Inflammatory macrophage (primary cell): ENCODE results near the gene ZNF43.
"Not testable (repeated sequence)": the region's sequence is repeated elsewhere in the genome, so short reads cannot be mapped to it uniquely, and the experiment has no call there.

ENCODE experiments used
- DNase-seq, 2 donors: peaks; one replicate each; pipeline ENCODE4 v3.0.0-alpha.2; 2020 to 2022
- total RNA-seq, 18 experiments: gene quantifications; one replicate each; lab custom pipeline; 2026; ENCODE audit warnings: mixed read lengths in 6 of 18, inconsistent platforms in 2 of 18; lab: John Stamatoyannopoulos, UW

ZNF43 gene
- 6.1 to 26.6 (median 11.3) reads per million in 18 experiments for total RNA-seq

DNA sequence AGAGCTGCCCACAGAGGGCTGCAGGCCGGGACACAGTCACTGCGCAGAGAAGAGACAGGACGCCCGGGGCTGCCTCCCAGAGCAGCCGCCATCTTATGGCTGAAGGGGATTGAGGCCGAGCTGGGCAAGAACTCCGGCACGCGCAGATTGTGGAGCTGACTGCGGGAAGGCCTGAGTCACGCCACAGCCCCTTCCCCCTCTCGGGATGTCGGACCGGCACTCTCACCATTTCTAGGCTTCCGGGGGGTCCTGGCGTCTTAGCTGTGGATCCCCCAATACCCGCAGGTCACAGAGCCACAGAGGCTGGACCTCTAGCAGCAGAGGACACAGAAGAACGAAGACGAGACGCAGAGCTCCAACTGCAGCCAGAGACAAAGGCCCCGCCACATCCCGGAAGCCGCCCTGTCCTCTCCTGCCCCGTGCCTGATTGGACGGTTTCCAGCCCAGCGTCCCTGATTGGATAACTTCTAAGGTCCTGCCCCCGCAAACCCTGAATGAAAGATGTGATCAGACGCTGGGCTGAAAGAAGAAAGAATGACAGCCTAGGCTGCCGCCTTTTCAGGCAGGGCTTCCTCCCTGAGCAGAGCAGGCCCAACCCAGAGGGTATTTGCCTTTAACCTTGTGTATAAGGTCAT, at the start of gene ZNF43:
Gene ZNF43, minus strand, starts transcription at position 373 of the 635 bp plus-strand sequence. Its CDS starts 144 bp downstream, at position 229.
- peak; percentile 94 to 95 for DNase-seq

DNA sequence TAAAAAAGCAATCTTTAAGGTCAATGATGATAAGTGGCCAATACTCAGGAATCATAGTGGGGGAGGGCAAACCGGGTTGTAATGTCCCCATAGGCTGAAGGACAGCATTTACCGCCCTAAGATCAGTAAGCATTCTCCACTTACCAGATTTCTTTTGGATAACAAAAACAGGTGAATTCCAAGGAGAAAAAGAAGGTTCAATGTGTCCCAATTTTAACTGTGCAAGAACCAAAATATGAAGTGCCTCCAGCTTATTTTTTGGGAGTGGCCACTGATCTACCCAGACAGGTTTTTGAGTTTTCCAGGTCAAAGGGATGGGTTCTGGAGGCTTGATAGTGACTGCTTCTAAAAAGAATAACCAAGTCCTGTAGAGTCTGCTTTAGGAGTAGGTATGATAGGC, 49.5 kb upstream of the ZNF43 start:
- DNase-seq: not testable (repeated sequence)

DNA sequence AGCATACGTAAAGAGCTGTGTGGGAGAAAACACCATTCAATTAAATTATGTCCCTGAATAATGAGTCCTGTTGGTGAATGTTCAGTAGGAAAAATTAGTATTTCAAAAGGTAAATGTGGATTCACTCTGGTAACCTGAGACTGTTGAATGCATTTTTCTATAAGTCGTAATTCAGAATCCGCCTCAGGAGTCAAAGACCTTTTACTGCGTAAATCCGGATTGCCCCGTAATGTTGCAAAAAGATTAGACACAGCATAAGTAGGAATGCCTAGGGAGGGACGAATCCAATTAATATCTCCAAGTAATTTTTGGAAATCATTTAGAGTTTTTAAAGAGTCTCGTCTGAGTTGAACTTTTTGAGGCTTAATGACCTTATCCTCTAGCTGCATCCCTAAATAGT, 48.8 kb upstream of the ZNF43 start:
- not testable (repeated sequence) for DNase-seq

DNA sequence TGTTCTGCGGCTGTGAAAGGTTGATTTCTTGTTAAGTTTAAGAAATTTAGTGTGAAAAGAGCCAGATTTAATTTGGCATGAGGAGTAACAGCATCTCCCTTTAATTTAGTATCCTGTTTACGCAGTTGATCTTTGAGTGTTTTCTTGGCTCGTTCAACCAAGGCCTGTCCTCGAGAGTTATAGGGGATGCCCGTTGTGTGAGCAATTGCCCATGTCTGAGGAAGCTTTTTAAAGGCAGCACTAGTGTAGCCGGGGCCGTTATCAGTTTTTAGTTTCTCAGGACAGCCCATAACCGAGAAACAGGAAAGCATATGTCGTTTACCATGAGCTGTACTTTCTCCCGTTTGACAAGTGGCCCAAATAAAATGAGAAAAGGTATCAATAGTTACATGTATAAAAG, 47.5 kb upstream of the ZNF43 start:
- no peak for DNase-seq

DNA sequence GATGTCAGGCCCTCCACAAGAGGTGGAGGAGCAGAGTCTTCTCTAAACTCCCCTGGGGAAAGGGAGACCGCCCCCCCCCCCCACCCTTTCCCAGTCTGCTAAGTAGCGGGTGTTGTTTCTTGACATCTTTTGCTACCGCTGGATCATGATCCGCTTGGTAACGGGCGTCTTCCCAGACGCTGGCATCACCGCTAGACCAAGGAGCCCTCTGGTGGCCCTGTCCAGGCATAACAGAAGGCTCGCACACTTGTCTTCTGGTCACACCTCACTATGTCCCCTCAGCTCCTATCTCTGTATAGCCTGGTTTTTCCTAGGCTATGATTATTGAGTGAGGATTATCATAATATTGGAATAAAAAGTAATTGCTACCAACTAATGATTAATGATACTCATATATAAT, 44.8 kb upstream of the ZNF43 start:
- DNase-seq: not testable (repeated sequence)

DNA sequence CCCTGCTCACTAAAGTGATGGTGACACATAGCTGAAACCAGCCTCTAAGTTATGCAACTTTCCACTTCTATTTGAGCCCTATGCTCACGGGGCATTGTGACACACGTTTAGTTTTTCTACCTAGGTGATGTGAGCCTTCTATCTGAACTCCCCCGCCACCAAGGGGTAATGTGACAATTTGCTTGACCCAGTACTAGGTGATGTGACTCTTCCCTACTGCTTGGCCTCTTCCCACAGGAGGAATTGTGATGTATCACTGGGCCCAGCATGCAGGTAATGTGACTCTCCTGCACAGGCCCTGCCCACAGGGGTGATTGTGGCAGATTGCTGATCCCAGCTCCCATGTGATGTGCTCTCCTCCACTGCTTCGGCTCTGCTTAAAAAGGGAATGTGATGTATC, 42.7 kb upstream of the ZNF43 start:
- no peak for DNase-seq

DNA sequence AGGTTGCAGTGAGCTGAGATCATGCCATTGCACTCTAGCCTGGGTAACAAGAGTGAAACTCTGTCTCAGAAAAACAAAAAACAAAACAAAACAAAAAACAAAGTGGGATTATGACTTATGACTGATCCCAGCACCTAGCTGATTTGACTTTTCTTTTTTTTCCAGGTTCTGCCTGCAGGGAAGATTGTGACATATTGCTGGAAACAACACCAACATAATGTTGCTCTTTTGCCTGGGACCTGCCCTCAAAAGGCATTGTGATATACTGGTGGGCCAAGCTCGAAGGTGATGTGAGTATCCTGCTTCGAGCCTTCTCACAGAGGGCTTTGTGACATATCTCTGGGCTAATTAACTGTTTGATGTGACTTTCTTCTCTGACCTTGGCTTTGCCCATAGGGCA, 42.0 kb upstream of the ZNF43 start:
- no peak for DNase-seq

DNA sequence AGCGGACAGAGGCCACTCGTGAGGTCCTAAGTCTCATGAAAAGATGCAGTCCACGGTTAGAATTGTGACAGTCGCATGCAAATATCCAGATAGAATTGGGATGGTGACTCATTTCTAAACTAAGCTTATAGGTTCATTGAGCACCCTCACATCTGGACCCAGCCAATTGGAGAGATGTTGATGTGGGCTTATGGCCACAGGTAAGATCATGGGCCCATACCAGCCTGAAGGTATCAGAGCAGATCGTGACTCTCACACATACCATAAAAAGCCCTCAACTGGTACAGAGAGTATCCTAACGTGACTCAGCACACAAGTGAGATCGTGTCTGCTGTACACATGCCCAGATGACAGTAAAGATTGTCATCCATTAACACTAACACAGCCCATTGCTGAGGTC, 40.6 kb upstream of the ZNF43 start:
- not testable (repeated sequence) for DNase-seq

DNA sequence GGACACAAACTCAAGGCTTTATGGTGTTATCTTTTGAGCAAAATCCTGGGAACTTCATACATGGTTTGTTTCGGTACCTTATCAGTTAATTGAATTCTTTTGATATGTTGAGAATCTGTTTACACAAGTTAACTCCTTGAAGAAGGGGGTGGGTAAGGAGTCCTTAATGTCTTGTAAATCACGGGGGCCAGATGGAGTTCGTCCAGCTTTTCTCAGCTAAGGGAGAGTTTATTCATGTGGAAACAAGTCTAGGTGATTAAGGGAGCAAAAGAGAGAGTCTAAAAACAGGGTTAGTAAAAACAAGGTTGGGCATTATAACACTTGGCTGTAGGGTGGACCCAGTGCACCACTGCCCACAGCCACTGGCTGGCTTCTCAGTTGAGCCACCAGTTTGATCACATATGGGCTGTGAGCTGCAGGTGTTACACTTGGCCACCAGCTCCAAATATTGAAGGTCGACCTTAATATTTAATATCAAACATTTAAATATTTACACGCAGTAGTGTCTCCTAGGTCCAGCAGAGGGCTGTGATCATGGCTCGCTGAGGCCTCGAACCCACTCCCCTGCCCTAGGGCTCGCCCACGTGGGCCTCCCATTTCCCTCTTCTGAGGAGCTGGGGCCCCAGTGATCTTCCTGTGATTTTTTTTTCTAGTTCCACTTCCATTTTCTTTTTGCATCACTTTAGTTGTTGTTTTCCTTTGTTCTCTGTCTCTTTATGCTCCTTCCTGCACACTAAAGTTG, 21.0 kb upstream of the ZNF43 start:
- DNase-seq: no peak

DNA sequence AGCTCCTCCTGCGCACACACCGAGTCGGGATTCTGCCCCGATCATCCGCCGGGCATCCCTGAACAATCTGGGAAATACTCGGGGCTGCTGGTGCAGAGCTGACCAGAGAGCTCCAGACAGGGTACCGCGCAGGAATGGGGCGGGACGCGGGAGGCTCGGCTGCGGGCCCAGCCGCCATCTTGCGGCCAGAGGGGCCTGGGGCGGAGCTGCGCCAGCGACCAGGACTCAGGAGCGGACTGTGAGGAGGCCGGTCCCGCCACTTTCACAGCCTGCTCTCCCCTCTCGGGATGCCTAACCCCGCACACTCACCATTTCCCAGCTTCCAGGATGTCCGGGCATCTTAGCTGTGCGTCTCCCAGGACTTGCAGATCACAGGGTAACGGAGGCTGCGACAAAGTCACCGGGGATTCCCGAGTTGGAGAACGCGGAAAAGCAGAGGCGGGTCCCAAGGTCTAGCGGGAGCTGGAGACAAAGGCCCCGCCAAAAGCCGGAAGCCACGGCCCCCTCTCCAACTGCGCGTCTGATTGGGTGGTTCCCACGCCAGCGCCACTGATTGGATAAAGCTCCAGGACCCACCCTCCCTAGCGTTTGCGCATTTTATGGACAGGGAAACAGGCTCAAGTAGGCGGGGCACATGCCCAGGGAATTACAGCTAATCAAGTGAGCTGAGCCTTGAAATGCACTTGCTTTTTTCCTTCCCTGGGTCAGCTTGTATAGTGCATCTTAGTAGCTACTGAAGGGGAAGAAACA, 15.8 kb upstream of the ZNF43 start:
- peak; percentile 93 to 96 for DNase-seq

DNA sequence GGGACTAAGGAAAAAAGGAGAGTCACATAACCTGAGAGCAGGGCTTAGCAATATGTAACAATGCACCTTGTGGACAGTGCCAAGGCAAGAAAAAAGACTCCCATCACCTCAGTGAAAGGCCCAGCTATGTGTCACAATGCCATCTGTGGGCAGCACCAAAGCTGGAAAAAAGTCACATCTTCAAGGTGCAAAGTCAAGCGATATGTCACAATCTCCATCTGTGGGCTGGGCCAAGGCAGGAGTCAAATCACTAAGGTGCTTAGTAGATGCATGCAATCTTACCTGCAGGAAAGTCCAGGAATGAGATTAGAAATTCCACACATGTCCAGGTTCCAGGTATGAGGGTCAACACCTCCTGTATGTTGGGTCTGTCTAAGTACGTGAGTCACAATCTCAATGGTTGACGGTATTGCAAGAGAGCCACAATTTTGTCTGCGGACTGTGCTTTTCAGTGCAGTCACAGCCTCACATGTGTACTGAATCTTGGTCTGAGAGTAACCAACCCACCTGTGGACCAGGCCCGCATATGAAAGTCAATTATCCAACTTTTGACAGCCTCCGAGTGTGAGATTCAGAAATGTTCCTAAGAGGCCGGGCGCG, 14.8 kb upstream of the ZNF43 start:
- no peak for DNase-seq

DNA sequence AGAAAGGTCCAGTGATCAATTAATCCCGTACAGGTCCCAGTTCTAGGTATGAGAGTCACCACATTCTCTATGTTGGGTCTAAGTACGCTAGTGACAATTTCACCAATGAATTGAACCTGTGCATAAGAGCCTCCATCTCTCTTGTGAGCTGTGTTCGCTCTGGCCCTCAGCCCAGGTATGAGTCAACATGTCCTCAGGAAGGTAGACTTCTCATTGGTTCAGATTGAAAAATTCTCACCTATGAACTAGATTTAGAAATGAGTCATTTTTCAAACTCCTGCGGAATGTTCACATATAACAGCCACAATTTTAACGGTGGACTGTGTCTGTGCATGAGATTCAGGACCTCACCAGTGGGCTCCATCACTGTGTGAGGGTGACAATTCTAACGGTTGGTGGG, 12.7 kb upstream of the ZNF43 start:
- no peak for DNase-seq

DNA sequence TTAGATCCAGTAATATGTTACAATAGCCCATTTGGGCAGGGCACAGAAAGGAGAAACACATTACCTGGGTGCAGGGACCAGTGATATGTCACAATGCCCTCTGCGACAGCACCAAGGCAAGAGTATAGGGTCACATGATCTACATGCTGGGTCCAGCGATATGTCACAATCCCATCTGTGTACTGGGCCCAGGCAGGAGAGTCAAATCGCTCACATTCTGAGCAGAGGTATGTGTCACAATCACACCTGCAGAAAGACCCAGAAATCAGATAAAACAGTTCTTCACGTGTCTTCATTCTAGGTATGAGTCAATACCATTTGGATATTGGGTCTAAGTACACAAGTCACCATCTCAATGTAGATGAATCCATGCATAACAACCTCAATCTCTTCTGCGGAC, 7.1 kb upstream of the ZNF43 start:
- DNase-seq: no peak

DNA sequence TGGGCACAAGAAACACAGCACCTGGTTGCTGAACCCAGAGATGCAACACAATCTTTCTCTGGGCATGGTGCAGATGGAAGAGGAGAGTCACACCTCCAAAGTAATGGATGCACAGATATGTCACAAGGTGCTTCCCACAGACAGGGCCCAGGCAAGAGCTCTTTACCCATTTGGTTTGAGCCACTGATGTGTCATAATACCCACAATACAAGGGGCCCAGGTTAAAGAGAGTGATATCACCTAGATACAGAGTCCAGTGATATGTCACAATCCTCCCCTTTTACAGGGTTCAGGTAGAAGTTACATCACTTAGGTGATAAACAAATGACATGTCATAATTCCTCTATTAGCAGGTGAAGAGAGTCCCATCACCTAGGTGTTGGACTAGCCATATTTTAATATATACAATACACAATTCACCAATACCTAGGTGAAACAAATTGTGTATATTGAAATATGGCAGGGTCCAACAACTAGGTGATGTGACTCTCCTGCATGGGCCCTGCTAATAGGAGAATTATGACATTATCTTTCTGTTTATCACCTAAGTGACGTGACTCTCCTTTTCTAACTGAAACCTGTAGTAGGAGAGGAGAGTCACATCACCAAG, 5.6 kb upstream of the ZNF43 start:
- no peak for DNase-seq

DNA sequence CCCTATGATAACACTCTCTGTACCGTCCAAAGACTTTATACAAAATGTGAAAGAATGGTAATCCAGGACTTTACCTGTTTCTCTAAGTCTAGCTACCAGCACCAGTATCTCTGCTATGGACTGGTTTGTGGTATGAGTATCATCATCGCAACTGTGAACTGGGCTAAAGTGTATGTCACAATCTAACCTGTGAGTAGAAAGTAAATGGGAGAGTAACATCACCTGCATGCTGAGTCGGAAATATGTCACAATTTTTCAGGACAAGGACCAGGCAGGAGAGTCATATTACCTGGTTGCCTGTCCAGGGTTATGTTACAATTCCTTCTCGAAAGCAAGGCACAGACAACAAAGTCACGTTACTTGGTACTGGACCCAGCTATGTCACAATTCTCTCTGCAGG, 5.1 kb upstream of the ZNF43 start:
- DNase-seq: no peak

DNA sequence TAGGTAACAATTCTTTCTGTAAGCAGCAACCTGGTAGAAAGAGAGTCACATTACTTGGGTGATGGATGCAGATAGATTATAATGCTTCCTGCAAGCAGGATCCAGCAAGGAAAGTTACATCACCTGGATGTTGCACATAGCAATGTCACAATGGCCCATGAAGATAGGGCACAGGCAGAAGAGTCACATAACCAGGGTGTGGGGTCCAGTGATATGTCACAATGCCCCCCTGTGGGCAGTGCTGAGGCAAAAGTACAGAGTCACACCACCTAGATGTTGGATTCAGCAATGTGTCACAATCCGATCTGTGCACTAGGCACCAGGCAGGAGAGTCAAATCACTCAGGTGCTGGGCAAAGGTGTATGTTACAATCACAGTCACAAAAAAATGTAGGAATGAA, 4.0 kb upstream of the ZNF43 start:
- DNase-seq: no peak

DNA sequence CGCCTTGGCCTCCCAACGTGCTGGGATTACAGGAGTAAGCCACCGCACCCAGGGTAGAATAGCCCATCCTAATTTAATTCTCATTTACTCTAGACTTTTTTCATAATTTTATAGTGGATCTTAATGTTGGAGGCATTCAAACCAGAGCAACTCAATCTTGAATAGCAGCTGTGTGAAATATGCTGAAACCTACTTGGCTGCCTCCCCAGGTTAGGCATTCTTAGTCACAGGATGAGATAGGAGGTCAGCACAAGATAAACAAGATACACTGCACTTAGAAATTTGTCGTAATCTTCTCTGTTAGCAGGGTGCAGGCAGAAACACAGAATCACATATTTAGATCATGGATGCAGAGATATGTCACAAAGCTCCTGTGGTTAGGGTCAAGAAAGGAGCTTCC, 2.7 kb upstream of the ZNF43 start:
- no peak for DNase-seq

DNA sequence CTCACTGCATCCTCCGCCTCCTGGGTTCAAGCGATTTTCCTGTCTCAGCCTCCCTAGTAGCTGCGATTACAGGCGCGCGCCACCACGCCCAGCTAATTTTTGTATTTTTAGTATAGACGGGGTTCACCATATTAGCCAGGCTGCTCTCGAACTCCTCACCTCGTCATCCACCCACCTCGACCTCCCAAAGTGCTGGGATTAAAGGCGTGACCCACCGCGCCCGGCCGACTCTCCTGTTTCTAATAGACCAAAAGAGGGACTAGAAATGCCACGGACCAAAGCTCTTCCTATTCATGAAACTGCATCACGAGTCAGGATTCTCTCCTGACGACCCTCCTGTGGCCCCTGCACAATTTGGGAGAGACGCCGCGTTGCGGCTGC, 563 bp downstream of the ZNF43 start:
- DNase-seq: no peak

DNA sequence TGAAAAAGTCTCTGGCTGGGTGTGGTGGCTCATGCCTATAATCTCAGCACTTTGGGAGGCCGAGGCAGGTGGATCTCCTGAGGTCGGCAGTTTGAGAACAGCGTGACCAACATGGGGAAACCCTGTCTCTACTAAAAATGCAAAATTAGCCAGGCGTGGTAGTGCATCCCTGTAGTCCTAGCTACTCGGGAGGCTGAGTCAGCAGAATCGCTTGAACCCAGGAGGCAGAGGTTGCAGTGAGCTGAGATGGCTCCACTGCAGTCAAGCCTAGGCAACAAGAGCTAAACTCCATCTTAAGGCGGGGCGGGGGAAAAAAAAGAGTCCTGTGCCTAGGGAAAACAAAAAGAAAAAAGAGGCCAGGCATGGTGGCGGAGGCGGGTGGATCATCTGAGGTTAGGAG, 2.2 kb downstream of the ZNF43 start:
- DNase-seq: no peak

DNA sequence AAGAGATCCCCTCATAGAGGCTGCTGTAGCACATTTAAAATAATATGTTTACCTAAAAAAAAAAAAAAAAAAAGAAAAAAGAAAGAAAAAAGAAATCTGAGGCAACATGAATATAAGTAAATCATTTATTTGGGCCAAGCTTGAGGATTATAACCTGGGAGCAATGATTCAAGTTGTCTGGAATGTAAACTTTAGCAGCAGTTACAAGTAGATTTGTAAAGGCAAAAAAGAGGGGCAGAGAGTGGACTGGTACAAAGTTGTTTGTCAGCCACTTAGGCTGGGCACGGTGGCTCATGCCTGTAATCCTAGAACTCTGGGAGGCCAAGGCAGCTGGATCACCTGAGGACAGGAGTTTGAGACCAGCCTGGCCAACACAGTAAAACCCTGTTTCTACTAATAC, 11.3 kb downstream of the ZNF43 start:
- DNase-seq: no peak

DNA sequence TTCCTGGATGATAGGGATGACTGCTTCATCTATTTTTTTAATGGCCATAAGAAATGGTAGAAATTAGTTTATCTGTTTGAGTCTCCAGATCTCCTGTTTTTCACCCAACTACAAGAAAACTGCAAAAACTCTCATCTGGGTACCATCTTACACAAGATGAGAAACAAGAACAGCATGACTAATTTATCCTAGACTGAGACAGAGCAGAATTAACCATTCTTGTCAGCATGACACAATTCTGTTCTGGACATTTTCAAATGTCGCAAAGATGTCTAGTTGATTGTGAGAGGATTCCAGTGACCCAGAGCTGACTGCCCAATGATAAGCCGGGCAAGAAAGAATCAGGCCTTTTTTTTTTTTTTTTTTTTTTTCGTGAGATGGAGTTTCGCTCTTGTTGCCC, 12.8 kb downstream of the ZNF43 start:
- DNase-seq: no peak

DNA sequence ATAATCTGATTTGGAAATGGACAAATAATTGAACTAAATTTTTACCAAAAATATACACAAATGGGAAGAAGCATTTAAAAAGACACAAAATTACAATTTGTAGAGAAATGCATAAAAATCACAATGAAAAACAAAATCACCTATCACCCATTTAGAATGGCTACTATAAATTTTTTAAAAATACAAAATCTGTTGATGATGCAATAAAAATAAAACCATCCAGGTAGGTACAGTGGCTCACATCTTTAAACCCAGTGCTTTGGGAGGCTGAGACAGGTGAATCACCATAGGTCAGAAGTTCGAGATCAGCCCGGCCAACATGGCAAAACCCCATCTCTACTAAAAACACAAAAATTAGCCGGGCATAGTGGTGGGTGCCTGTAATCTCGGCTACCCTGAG, 23.5 kb downstream of the ZNF43 start:
- no peak for DNase-seq
